IMR-90 (cell line): ENCODE data around the gene WDR37.

ENCODE experiments used
- CEBPB ChIP-seq: IDR thresholded peaks from 2 replicates; pipeline ENCODE4 v1.6.1; 2012; ENCODE audit warnings: low read depth, low read length, improper control_type of control experiment
- FOS ChIP-seq: fragments of 150-350 bp; IDR thresholded peaks from 2 replicates; pipeline ENCODE4 v1.6.1; 2016; ENCODE audit warnings: low read depth, low read length
- MAFK ChIP-seq: IDR thresholded peaks from 2 replicates; pipeline ENCODE4 v1.6.1; 2012; ENCODE audit warnings: low read depth, low read length, improper control_type of control experiment
- MXI1 ChIP-seq: IDR thresholded peaks from 2 replicates; pipeline ENCODE4 v1.6.1; 2012; ENCODE audit warnings: low read depth, mild to moderate bottlenecking, low read length, moderate library complexity, borderline replicate concordance
- NFE2L2 ChIP-seq: fragments of 150-350 bp; IDR thresholded peaks from 2 replicates; pipeline ENCODE4 v1.6.1; 2016; ENCODE audit warnings: low read depth, mild to moderate bottlenecking, low read length
- POLR2A ChIP-seq: IDR thresholded peaks from 2 replicates; pipeline ENCODE4 v1.6.1; 2012; ENCODE audit warnings: mild to moderate bottlenecking, low read depth, low read length
- RAD21 ChIP-seq: IDR thresholded peaks from 2 replicates; pipeline ENCODE4 v1.6.1; 2012; ENCODE audit warnings: low read length, improper control_type of control experiment
- RFX5 ChIP-seq: IDR thresholded peaks from 2 replicates; pipeline ENCODE4 v1.8.0; 2012; ENCODE audit warnings: low read depth, mild to moderate bottlenecking, low read length, moderate library complexity
- SMC3 ChIP-seq: fragments of 150-350 bp; IDR thresholded peaks from 2 replicates; pipeline ENCODE4 v1.6.1; 2016; ENCODE audit warnings: low read depth, mild to moderate bottlenecking, antibody characterized with exemption, low read length, moderate library complexity
- TF ChIP-seq, protein P1 (sequence below): conservative IDR thresholded peaks from 2 replicates; pipeline ENCODE4 v1.5.1; 2012; ENCODE audit warnings: mild to moderate bottlenecking, low read depth, low read length, improper control_type of control experiment
- TF ChIP-seq, protein P2 (sequence below): fragments of 150-350 bp; IDR thresholded peaks from 2 replicates; pipeline ENCODE4 v1.6.1; 2017; ENCODE audit warnings: mild to moderate bottlenecking, antibody characterized with exemption, low read length, low read depth

DNA sequence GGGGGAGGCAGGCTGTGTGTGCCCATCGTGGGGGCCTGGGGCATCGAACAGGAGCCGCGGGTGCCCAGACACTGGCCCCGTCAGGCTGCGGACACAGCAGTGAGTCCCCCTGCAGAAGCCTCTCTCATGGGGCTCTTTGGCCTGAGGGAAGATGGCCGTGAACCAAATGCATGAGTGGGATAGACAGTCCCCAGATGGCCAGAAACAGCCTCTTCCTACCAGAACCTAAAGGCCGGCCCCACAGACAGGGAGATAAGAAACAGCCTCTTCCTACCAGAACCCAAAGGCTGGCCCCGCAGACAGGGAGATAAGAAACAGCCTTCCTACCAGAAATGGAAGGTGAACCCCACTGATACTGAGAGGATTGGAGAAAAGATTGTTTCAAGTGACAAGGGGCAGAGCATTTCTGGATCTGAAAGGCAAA lies 47.1 kb upstream of the WDR37 start:
- TF ChIP-seq, protein P1, sequence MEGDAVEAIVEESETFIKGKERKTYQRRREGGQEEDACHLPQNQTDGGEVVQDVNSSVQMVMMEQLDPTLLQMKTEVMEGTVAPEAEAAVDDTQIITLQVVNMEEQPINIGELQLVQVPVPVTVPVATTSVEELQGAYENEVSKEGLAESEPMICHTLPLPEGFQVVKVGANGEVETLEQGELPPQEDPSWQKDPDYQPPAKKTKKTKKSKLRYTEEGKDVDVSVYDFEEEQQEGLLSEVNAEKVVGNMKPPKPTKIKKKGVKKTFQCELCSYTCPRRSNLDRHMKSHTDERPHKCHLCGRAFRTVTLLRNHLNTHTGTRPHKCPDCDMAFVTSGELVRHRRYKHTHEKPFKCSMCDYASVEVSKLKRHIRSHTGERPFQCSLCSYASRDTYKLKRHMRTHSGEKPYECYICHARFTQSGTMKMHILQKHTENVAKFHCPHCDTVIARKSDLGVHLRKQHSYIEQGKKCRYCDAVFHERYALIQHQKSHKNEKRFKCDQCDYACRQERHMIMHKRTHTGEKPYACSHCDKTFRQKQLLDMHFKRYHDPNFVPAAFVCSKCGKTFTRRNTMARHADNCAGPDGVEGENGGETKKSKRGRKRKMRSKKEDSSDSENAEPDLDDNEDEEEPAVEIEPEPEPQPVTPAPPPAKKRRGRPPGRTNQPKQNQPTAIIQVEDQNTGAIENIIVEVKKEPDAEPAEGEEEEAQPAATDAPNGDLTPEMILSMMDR = no peak
- TF ChIP-seq RFX5 (no peak), POLR2A (no peak), CEBPB (no peak), SMC3 (no peak), RAD21 (no peak), MXI1 (no peak), FOS (no peak), NFE2L2 (no peak), MAFK (no peak)
- TF ChIP-seq, protein P2, sequence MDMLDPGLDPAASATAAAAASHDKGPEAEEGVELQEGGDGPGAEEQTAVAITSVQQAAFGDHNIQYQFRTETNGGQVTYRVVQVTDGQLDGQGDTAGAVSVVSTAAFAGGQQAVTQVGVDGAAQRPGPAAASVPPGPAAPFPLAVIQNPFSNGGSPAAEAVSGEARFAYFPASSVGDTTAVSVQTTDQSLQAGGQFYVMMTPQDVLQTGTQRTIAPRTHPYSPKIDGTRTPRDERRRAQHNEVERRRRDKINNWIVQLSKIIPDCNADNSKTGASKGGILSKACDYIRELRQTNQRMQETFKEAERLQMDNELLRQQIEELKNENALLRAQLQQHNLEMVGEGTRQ = no peak
